Renal cortical epithelial cell (primary cell): ENCODE measurements around the gene ARSB. TPM values are rescaled to one million over a fixed set of nuclear protein-coding genes. Genes with fewer than 3 reads are reported as not detected.

Experiments used
- DNase-seq: peaks from one replicate; pipeline ENCODE4 v3.0.0-alpha.2; 2011; ENCODE audit warnings: low read depth
- total RNA-seq: library from RNA; depleted of rRNA; stranded (reverse); fragments of >200 nt; gene quantifications from 2 replicates; pipeline ENCODE4 v1.2.3, GENCODE V29; 2014

The ARSB gene
- 15.1 and 19.5 TPM in 2 replicates for total RNA-seq

DNA sequence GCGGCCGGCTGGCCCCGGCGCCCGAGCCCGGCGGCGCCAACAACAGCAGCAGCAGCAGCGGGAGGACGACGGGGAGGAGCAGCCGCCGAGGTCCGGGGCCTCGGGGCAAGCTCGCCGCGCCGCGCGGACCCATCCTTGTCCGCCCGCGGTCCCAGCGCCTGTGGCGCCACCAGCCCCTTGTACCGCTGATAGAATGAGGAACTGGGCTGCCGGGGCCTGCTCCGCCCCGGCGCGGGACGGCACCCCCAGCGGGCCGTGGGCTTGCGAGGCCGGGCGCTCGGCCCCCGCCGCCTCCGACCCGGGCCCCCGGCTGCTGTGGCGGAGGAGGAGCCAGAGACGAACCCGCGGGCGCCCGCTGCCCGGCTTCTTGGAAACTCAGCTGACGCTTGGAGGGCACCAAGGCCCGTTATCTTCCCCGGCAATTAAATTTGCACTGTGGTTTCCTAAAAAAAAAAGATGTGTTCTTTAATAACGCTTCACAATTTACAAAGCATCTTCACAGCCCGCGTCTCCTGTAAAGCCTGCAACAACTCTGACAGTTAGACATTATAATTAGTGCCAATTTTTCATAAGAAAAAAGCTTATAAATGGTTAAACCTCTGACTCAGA lies at the start of gene ARSB:
Gene ARSB, minus strand, starts transcription at position 195 of the 609 bp plus-strand sequence. Its CDS starts 62 bp downstream, at position 133.
- no peak for DNase-seq

- DNase-seq, result no peak
Measured at GRCh38 chr5:79032782-79033181, 47.7 kb upstream of the ARSB start.

DNA sequence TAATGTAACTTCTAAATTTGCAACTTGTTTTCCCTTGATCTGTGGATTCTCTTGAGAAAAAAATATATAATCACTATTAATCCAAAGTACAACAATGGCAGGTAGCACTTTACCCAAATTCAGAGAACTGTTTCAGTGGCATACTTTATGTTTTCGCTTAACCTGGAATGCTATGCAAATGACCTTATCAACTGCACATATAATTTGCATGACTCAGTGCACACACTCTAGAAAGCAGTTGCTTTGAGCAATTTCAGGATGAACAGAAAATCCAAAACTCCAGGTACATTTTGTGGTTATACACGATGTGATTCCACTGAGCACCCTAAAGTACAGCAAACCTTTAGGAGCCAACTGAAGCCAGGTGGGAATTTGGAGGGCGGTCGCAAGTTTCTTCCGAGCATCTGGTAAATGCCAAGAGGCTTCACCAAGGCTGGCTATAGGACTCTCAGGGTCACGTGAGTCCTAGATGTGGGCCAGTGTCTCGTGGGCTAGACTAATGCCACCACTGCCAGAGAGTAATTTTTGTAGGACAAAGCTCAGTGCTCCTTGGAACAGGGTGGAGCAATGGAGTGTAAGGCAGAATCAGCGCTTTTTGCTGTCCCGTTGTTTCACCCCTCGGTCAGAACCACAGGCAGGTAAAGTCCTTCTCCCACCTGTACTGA lies 47.1 kb upstream of the ARSB start:
- peak; percentile 66 for DNase-seq

GRCh38 chr5:79031485-79031867 lies 46.4 kb upstream of the ARSB start:
- peak; percentile 75 for DNase-seq

- peak; percentile 99 for DNase-seq
Measured at GRCh38 chr5:79030663-79031484, 45.8 kb upstream of the ARSB start.

GRCh38 chr5:79025054-79025472 lies 40.0 kb upstream of the ARSB start:
- peak; percentile 54 for DNase-seq

DNA sequence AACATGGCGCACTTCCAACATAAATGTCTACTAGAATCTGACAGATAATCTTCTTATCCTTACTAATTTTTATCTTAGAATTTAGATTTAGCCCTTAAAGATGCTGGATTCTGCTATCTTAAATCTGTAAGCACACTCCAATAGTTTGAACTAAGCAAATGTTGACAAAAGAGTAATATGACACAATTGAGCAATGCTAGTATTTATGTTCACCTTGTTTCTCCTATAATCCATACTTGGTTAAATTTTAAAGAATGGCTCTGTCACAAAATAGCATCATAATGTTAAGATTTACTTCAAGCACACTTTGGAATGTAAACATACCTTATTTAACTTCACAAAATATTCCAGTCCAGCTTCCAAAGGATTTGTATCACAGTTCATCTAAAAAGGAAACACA lies 38.8 kb upstream of the ARSB start:
- DNase-seq, result no peak

- DNase-seq, result no peak
Measured at GRCh38 chr5:79023348-79023747, 38.2 kb upstream of the ARSB start.

GRCh38 chr5:79022771-79023170 lies 37.7 kb upstream of the ARSB start:
- DNase-seq, result no peak

- no peak for DNase-seq
Measured at GRCh38 chr5:79021753-79022152, 36.6 kb upstream of the ARSB start.

GRCh38 chr5:79020861-79021561 lies 35.9 kb upstream of the ARSB start:
- peak; percentile 67 for DNase-seq

DNA sequence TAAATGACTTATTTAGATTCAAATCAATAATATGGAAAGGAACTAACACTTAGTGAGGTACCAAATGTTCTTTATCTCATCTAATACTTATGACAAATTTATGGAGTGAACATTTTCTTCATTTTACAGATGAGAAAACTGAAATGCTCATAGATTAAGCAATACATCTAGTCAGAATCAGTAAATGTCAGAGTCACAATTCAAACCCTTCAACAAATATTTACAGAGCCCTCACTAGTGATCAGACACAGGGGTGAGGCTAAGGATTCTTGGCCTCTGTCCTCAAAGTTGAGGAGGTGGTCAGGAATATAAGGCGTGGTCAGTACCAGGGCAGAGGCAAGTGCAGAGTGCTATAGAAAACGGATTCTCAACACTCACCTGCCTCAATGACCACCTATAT lies 29.5 kb upstream of the ARSB start:
- no peak for DNase-seq

DNA sequence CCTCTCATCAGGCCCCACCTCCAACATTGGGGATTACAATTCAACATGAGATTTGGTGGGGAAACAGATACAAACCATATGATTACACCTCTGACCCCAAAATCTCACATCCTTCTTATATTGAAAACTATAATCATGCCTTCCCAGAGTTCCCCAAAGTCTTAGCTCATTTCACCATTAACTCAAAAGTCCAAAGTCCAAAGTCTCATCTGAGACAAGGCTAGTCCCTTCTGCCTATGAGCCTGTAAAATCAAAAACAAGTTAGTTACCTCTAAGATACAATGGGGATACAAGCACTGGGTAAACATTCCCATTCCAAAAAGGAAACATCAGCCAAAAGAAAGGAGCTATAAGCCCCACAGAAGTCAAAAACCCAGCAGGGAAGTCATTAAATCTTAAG lies 26.8 kb upstream of the ARSB start:
- no peak for DNase-seq

DNA sequence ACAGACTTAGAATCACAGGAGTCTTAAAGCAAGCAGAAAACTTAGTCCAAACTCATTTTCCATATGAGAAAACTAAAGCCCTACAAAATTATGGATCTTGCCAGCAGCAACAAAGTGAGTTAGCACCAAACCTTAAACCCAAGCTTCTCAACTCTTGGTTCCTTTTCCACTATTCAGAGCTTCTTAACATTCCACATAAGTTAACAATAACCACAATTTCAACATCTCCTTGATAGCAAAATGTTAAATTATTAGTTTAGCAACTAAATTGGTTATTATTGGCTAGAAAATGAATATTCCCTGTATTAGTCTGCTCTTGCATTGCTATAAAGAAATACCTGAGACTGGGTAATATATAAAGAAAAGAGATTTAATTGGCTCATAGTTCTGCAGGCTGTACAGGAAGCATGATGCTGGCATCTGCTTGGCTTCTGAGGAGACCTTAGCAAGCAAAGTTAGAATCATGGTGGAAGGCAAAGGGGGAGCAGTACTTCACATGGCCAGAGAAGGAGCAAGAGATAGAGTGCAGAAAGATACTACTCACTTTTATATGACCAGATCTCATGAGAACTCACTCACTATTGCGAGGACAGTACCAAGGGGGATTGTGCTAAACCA lies 26.2 kb upstream of the ARSB start:
- DNase-seq, result no peak

GRCh38 chr5:79008362-79008761 lies 23.3 kb upstream of the ARSB start:
- no peak for DNase-seq

- no peak for DNase-seq
Measured at GRCh38 chr5:79007872-79008271, 22.8 kb upstream of the ARSB start.

DNA sequence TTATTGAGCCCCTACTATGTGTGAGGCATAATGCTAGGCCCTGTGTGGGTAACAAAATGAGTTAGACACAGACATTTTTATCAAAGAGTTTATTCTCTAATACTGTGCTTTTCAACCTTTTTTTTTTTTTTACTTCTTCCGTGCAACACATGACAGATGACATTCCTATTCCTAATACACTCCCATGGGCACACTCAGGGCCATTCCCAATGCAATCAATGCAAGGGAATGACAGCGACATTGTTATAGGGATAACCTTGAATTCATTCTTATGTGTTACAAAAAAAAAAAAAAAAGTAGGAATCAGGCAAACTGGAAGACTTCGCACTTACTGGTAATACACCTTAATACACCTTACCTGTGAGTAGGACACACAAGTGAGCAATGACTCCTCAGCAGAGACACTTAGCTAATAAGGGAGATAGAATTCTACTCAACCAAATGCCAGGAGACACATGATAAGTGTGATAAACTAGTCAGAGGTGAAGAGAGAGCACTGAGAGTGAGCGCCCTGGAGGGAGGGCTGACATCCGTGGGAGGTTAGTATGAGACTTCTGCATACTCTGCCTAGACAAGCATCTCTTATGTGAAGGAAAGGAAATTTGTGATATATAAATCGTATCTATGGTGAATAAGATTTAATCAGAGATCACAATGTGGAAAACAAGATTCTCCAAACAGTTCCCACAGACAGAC lies 21.0 kb upstream of the ARSB start:
- no peak for DNase-seq

DNA sequence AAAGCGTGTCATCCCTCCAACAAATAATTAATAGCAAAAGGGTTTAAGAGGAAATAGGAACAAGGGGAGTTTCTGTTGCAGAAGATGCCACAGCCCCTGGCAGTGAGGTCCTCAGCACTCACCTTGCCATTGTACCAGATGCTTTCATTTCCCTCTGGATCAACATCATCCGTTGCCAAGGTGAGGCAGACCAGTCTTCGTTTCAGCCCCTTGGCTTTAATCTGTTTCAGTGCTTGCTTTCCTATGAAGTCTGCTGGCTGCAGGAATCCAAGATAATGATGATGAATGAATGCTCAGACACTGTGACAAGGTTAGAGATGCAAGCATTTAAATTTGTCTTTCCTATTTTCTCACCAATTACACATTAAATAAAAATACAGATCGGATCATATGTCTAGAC lies 20.0 kb upstream of the ARSB start:
- DNase-seq, result no peak

- no peak for DNase-seq
Measured at GRCh38 chr5:79002374-79002773, 17.3 kb upstream of the ARSB start.

DNA sequence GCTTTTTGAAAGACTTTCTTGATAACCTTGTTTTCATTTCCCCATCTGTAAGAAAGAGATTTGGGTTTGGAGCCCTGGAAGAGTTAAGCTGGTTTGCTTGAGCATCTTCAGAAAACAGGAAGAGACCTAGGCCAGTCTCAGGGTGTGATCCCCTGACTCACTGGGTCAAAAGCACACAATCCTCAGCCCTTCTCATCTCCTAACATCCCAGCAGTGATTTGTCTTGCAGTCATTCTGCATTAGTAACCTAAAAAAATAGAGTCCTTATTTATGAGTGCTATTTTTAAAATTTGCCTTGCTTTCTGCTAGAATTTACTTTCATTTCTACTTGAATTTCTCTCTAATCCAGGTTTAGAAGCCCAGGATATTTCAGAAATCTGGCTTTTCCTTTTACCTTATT lies 16.4 kb upstream of the ARSB start:
- no peak for DNase-seq

- no peak for DNase-seq
Measured at GRCh38 chr5:78997090-78997489, 12.0 kb upstream of the ARSB start.
